K562 (cell line): ENCODE data around the gene ZNF814. TPM values are rescaled to one million over a fixed set of nuclear protein-coding genes. Genes with fewer than 3 reads are reported as not detected.

Source experiments
- ATAC-seq: fragments of 200-7000 bp; cut with Tn5 transposase; 3 replicates; pipeline ENCODE4 v1.9.1; 2020; ENCODE audit warnings: moderate library complexity
- Bru-seq: library from RNA; stranded (reverse); fragments of 400-500 nt; gene quantifications from one replicate; lab custom pipeline; 2021; lab: Mats Ljungman, UMichigan
- BruChase-seq, 2 experiments: library from RNA; stranded (reverse); fragments of 400-500 nt; gene quantifications; one replicate each; lab custom pipeline; 2021; lab: Mats Ljungman, UMichigan
- BruUV-seq: library from RNA; stranded (reverse); fragments of 400-500 nt; replicated peaks from 2 replicates; lab custom pipeline; 2021; lab: Mats Ljungman, UMichigan
- CTCF ChIA-PET: fragments of 300-600 bp; formaldehyde crosslinking; extraction: SDS; loops from one replicate; lab custom pipeline; 2021; ENCODE audit warnings: low intra/inter-chr PET ratio; lab: Yijun Ruan, JAX
- POLR2A ChIA-PET: fragments of 300-600, 350-650 bp; sonication (Branson Sonifier 250); formaldehyde crosslinking; extraction: SDS; loops from one replicate; lab custom pipeline; 2021; ENCODE audit warnings: antibody characterized with exemption, inconsistent platforms; lab: Yijun Ruan, JAX
- DNase-seq, 4 experiments: peaks; one replicate each; pipeline versions ENCODE4 v3.0.0 to v3.0.0-alpha.2; 2011 to 2018; ENCODE audit warnings: low spot score in 3 of 4, mixed read lengths in 3 of 4; ENCODE audit errors: extremely low read depth in 1 of 4
- FAIRE-seq: peaks from 2 replicates; lab custom pipeline; 2011; peaks lifted over from hg19 to GRCh38; lab: Jason Lieb, UNC
- H2AFZ ChIP-seq: 2 replicates; pipeline ENCODE4 v1.6.0; 2011; ENCODE audit warnings: low read depth, low read length, control low read depth, inconsistent platforms
- H3K27ac ChIP-seq: fragments of 200-600 bp; 3 replicates; pipeline ENCODE4 v1.8.0; 2011; ENCODE audit warnings: low read depth, mild to moderate bottlenecking, control low read depth, inconsistent platforms, low read length, moderate library complexity, mixed read lengths; ENCODE audit errors: extremely low read depth
- H3K27me3 ChIP-seq, 2 experiments: fragments of 300-600 bp in 1 of 2; 2 replicates in 1 of 2; 3 replicates in 1 of 2; pipeline versions ENCODE4 v1.6.0 to v1.8.0; 2011; ENCODE audit warnings: inconsistent platforms in 2 of 2, low read length in 2 of 2, mild to moderate bottlenecking in 1 of 2, mixed read lengths in 1 of 2, moderate library complexity in 1 of 2; ENCODE audit not compliant: control insufficient read depth in 2 of 2, insufficient read depth in 2 of 2
- H3K36me3 ChIP-seq: fragments of 300-600 bp; 3 replicates; pipeline ENCODE4 v1.8.0; 2011; ENCODE audit warnings: mild to moderate bottlenecking, low read length, inconsistent platforms; ENCODE audit not compliant: control insufficient read depth, insufficient read depth
- H3K4me1 ChIP-seq, 2 experiments: fragments of 200-600 bp in 1 of 2; replicated peaks in 1 of 2; 2 replicates in 1 of 2; 3 replicates in 1 of 2; pipeline versions ENCODE4 v1.5.1 to v1.8.0; 2011; ENCODE audit warnings: inconsistent platforms in 2 of 2, low read length in 2 of 2, mild to moderate bottlenecking in 1 of 2, mixed read lengths in 1 of 2, moderate library complexity in 1 of 2; ENCODE audit not compliant: control insufficient read depth in 2 of 2, insufficient read depth in 2 of 2
- H3K4me2 ChIP-seq: 2 replicates; pipeline ENCODE4 v1.6.1; 2011; ENCODE audit warnings: low read length, control low read depth, inconsistent platforms, mixed read lengths; ENCODE audit not compliant: insufficient read depth
- H3K4me3 ChIP-seq: fragments of 200-600 bp; sonication (generic), shearing (Covaris generic); 2 replicates; pipeline ENCODE4 v1.5.1; 2016; ENCODE audit warnings: control low read depth, inconsistent platforms
- H3K79me2 ChIP-seq: fragments of 200-600 bp; 3 replicates; pipeline ENCODE4 v1.8.0; 2011; ENCODE audit warnings: low read length, inconsistent platforms; ENCODE audit not compliant: control insufficient read depth, insufficient read depth
- H3K9ac ChIP-seq, 2 experiments: 2 replicates each; pipeline versions ENCODE4 v1.6.0 to v1.6.1; 2011; ENCODE audit warnings: low read depth in 2 of 2, low read length in 2 of 2, control low read depth in 1 of 2, inconsistent platforms in 1 of 2, mild to moderate bottlenecking in 1 of 2, mixed read lengths in 1 of 2; ENCODE audit not compliant: insufficient read depth in 1 of 2
- H3K9me1 ChIP-seq: one replicate; pipeline ENCODE4 v1.6.0; 2011; ENCODE audit warnings: inconsistent platforms, mild to moderate bottlenecking, low read length, moderate library complexity; ENCODE audit not compliant: control insufficient read depth, insufficient read depth
- H3K9me3 ChIP-seq: replicated peaks from 2 replicates; pipeline ENCODE4 v1.5.1; 2011; ENCODE audit warnings: low read depth, low read length, inconsistent platforms; ENCODE audit not compliant: control insufficient read depth, insufficient read depth
- H4K20me1 ChIP-seq: replicated peaks from 2 replicates; pipeline ENCODE4 v1.6.1; 2011; ENCODE audit warnings: low read length, inconsistent platforms, mixed read lengths; ENCODE audit not compliant: control insufficient read depth, insufficient read depth
- BHLHE40 ChIP-seq: IDR thresholded peaks from 2 replicates; pipeline ENCODE4 v1.6.1; 2011; ENCODE audit warnings: low read length, improper control_type of control experiment
- CCAR2 ChIP-seq: fragments of 200-400 bp; formaldehyde crosslinking; IDR thresholded peaks from 2 replicates; pipeline ENCODE4 v1.6.1; 2017; ENCODE audit warnings: mild to moderate bottlenecking, low read depth, low read length
- CREB1 ChIP-seq, 2 experiments: sonication (generic) in 1 of 2; formaldehyde crosslinking in 1 of 2; IDR thresholded peaks; 2 replicates each; pipeline versions ENCODE4 v1.6.1 to v1.8.0; 2012 to 2022; ENCODE audit warnings: inconsistent platforms in 1 of 2, mild to moderate bottlenecking in 1 of 2, missing genetic modification reagents in 1 of 2, moderate library complexity in 1 of 2
- CTCF ChIP-seq, 3 experiments: IDR thresholded peaks in 2 of 3; conservative IDR thresholded peaks in 1 of 3; 2 replicates each; pipeline ENCODE4 v1.5.1; 2011 to 2012; ENCODE audit warnings: low read length in 3 of 3, mild to moderate bottlenecking in 3 of 3, control low read depth in 2 of 3, improper control_type of control experiment in 1 of 3, inconsistent platforms in 1 of 3, low read depth in 1 of 3, mixed read lengths in 1 of 3, moderate library complexity in 1 of 3; ENCODE audit not compliant: insufficient read depth in 2 of 3
- FOXK1 ChIP-seq: sonication (generic); formaldehyde crosslinking; IDR thresholded peaks from 2 replicates; pipeline ENCODE4 v1.8.0; 2022; ENCODE audit warnings: missing genetic modification reagents, mild to moderate bottlenecking, borderline replicate concordance
- PML ChIP-seq: IDR thresholded peaks from 2 replicates; pipeline ENCODE4 v1.6.1; 2012; ENCODE audit warnings: low read length, inconsistent platforms
- USF2 ChIP-seq: sonication (generic); formaldehyde crosslinking; IDR thresholded peaks from 2 replicates; pipeline ENCODE4 v1.5.0; 2020; ENCODE audit warnings: missing genetic modification reagents
- YY1 ChIP-seq, 3 experiments: IDR thresholded peaks; 2 replicates each; pipeline ENCODE4 v1.6.1; 2011; ENCODE audit warnings: low read length in 2 of 3, mild to moderate bottlenecking in 2 of 3, moderate library complexity in 2 of 3, borderline replicate concordance in 1 of 3, control low read depth in 1 of 3, low read depth in 1 of 3; ENCODE audit not compliant: insufficient read depth in 3 of 3, insufficient replicate concordance in 2 of 3, control insufficient read depth in 1 of 3, insufficient read length in 1 of 3; ENCODE audit errors: extremely low read depth in 1 of 3
- ZBTB33 ChIP-seq: sonication (generic); formaldehyde crosslinking; IDR thresholded peaks from 2 replicates; pipeline ENCODE4 v1.8.1; 2023; ENCODE audit warnings: mild to moderate bottlenecking, missing genetic modification reagents
- WGBS: fragments of 100-300 bp; shearing (Covaris generic); methylation state at CpG from one replicate; pipeline ENCODE4 v1.1.6; 2016; ENCODE audit warnings: low coverage, mixed read lengths; ENCODE audit not compliant: insufficient coverage; ENCODE audit errors: missing lambda C conversion rate; 5-methylcytosine and 5-hydroxymethylcytosine counted together
- in situ Hi-C: fragments of 300-500 bp; cut with MboI; formaldehyde crosslinking; loops from 4 replicates; pipeline ENCODE4 v1.15.0; 2018; ENCODE audit warnings: inconsistent platforms, mixed read lengths
- intact Hi-C: fragments of 100-400 bp; cut with micrococcal nuclease; formaldehyde crosslinking; loops from 2 replicates; pipeline ENCODE4 v1.14.2; 2022
- long read RNA-seq, 3 experiments: library from polyadenylated mRNA in 2 of 3; library from RNA in 1 of 3; unstranded in 2 of 3; stranded (forward) in 1 of 3; transcript quantifications; one replicate each; pipeline ENCODE4 v2.0.0, GENCODE V29; 2019 to 2022
- polyA minus RNA-seq, 3 experiments: library from RNA; depleted of rRNA, polyadenylated mRNA; stranded (reverse); fragments of >200 nt; gene quantifications; 2 replicates each; pipeline ENCODE4 v1.2.3, GENCODE V29; 2011
- polyA plus RNA-seq, 8 experiments: library from polyadenylated mRNA; depleted of rRNA in 4 of 8; stranded (reverse) in 5 of 8; unstranded in 3 of 8; fragments of >200 nt; fragmentation: Nextera tagmentation in 2 of 8; fragmentation: Illumina TruSeq in 1 of 8; extraction: Ambion mirVana in 2 of 8; extraction: Trizol in 1 of 8; gene quantifications; 2 replicates each; pipeline versions ENCODE4 v1.2.1 to v1.2.3, GENCODE V29; 2011 to 2014; ENCODE audit warnings: inconsistent platforms in 1 of 8, missing spikeins in 1 of 8
- total RNA-seq, 7 experiments: library from RNA; depleted of rRNA in 6 of 7; stranded (reverse); fragments of >200 nt in 6 of 7; fragmentation: Illumina TruSeq in 2 of 7; extraction: Trizol in 2 of 7; gene quantifications; 2 replicates each; pipeline versions ENCODE4 v1.2.1 to v1.2.3, GENCODE V29; 2011 to 2021; ENCODE audit warnings: low replicate concordance in 1 of 7

The ZNF814 gene
- total RNA-seq (2011; cell fraction: chromatin; rRNA removed; ENCODE audit: low replicate concordance), result 29.0 and 39.0 TPM in 2 replicates
- 21.2 and 21.8 TPM in 2 replicates for total RNA-seq (2011; cell fraction: nucleolus; rRNA removed)
- 38.9 and 50.6 TPM in 2 replicates for total RNA-seq (2011; cell fraction: nucleoplasm; rRNA removed)
- total RNA-seq (2014; rRNA removed) (1.2 and 1.9 TPM in 2 replicates), total RNA-seq (2014; rRNA removed; fragmentation: Illumina TruSeq; extraction: Trizol) (2.6 and 3.3 TPM in 2 replicates), total RNA-seq (2015; rRNA removed; fragmentation: Illumina TruSeq; extraction: Trizol) (1.7 and 2.6 TPM in 2 replicates), total RNA-seq (2021) (3.0 and 3.1 TPM in 2 replicates), polyA plus RNA-seq (2011; rRNA removed) (3.2 and 3.5 TPM in 2 replicates), polyA plus RNA-seq (2014; fragmentation: Illumina TruSeq; extraction: Trizol) (0.42 and 0.73 TPM in 2 replicates), polyA plus RNA-seq (2014; fragmentation: Nextera tagmentation; extraction: Ambion mirVana) (1 to 10 TPM; 1.4 to 1.5 TPM), polyA plus RNA-seq (2014; rRNA removed) (1.5 and 1.7 TPM in 2 replicates), polyA minus RNA-seq (2011; rRNA and poly(A)+ RNA removed) (7.8 and 8.0 TPM in 2 replicates), Bru-seq, nascent RNA (percentile 36 among the genes with signal in this experiment), BruChase-seq, experiment 1, labeled RNA remaining after a 2-hour chase (percentile 45 among the genes with signal in this experiment), BruChase-seq, experiment 2, labeled RNA remaining after a 6-hour chase (percentile 46 among the genes with signal in this experiment)
- 1.1 and 1.5 TPM in 2 replicates for polyA plus RNA-seq (2011; cell fraction: cytosol; rRNA removed)
- 5.1 and 5.8 TPM in 2 replicates for polyA plus RNA-seq (2011; cell fraction: nucleus; rRNA removed)
- 2.1 and 3.9 TPM in 2 replicates for polyA plus RNA-seq (2012)
- polyA minus RNA-seq (2011; cell fraction: cytosol; rRNA and poly(A)+ RNA removed), result 2.3 and 5.2 TPM in 2 replicates
- 5.3 and 7.1 TPM in 2 replicates for polyA minus RNA-seq (2011; cell fraction: nucleus; rRNA and poly(A)+ RNA removed)
- long read RNA-seq, experiment 1, transcript ZNF814-207 (1 exons, 2,496 nt), result major isoform, 5 of 58 reads
- long read RNA-seq, experiment 1, partial matches to known transcripts, result 0 of 58 reads
- long read RNA-seq, experiment 1, other reads (novel, unspliced or antisense), result 52 of 58 reads
- long read RNA-seq, experiment 2, result 0 reads
- long read RNA-seq, experiment 3, partial matches to known transcripts, result 0 of 2 reads
- long read RNA-seq, experiment 3, other reads (novel, unspliced or antisense), result 1 of 2 reads

DNA sequence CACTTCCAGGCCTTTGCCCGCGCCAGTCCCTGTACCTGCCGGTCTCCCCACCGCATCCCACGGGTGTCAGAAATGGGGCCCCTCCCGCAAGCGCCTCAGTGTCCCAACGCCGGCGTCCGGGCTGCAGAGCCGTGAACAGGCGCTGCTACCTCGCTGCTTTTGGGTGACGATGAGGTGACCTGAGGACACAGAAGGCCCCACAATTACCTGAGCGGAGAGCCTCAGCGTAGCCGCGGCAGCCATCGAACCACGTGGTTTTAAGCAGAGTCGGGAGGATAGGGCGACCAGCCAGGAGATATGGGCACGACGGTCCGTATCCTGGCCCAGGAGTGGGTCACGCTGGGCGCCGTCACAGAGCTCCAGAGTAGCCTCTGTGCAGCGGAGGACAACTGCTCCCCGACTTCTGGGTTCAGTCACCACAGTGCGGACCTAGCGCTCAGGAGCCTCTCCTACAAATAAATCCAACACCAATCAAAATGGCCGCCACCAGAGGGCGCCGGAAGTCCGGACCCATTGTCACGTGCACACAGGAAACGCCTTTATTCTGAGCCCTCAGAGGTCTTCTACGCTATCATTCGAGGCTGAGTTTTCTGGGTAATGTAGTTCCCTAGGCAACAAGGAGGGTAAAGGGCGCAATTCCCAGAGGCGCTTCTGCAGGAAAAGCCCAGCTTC lies at the start of gene ZNF814:
ZNF814 (minus strand) TSS at position 478 of the 672 bp plus-strand sequence; CDS start at position 243, 235 bp downstream.
- no TSS peak for BruUV-seq
- intact Hi-C loops, result no loop called here
- Histone ChIP-seq H2AFZ (no peak within 1 kb of the TSS), H3K4me3 (no peak within 1 kb of the TSS), H3K36me3 (no peaks in the 10 kb centered on the region), H3K79me2 (no peaks in the 10 kb centered on the region), H3K9me1 (no peaks in the 10 kb centered on the region), H4K20me1 (no peaks in the 10 kb centered on the region), H3K4me2 (no peak within 1 kb of the TSS), H3K9ac (no peak within 1 kb of the TSS), H3K4me1 (peaks cover 0 to 5% of the 10 kb centered on the region in 2 experiments; a peak in 2 of 5 replicates), H3K27ac (no peak within 1 kb of the TSS), H3K27me3 (no peaks in the 10 kb centered on the region), H3K9me3 (peaks cover 4% of the 10 kb centered on the region)
- DNase-seq, result peak in 2 of 4 experiments; percentile 24 to 27
- ATAC-seq, result peak; percentile 53
- FAIRE-seq, result peak; percentile 77
- WGBS, result 63% methylated on average over 27 of the region's 43 CpGs
- CTCF ChIA-PET, result no interaction called here
- in situ Hi-C loops, result no loop called here
- POLR2A ChIA-PET, result no interaction called here
- TF ChIP-seq FOXK1 (CRISPR knock-in tag), result no peak
- TF ChIP-seq USF2 (CRISPR knock-in tag), result peak; percentile 45
- peak; percentile 70 for TF ChIP-seq BHLHE40
- 0 out of 2 replicates have a peak, but pooled peaks have one; percentile 32 for TF ChIP-seq ZBTB33 (CRISPR knock-in tag)
- TF ChIP-seq CCAR2, result no peak
- no peak for TF ChIP-seq CREB1 (IDR thresholded peaks at IDR 0.05)
- TF ChIP-seq CREB1 (CRISPR knock-in tag; IDR thresholded peaks at IDR 0.05), result no peak
- 0 out of 6 replicates have a peak, but pooled peaks of 1 of the 3 experiments have one; percentile 14 for TF ChIP-seq CTCF (IDR thresholded peaks at IDR 0.05 in 2 of 3, conservative IDR thresholded peaks at IDR 0.05 in 1 of 3; ENCODE audit: insufficient read depth in 2 of 3, low read depth in 1 of 3, low read length in 3 of 3)
- peak in 2 of 3 experiments; percentile 70 to 74 for TF ChIP-seq YY1 (IDR thresholded peaks at IDR 0.05; ENCODE audit: borderline replicate concordance in 1 of 3, control insufficient read depth in 1 of 3, extremely low read depth in 1 of 3, insufficient read depth in 3 of 3, insufficient read length in 1 of 3, insufficient replicate concordance in 2 of 3, low read depth in 1 of 3, low read length in 2 of 3)
- no peak for TF ChIP-seq PML
